Colon (tissue), 2 donors: Measurements from ENCODE around the gene JAKMIP2.

ENCODE experiments used
- FAIRE-seq: peaks from 2 replicates; lab custom pipeline; 2012; peaks lifted over from hg19 to GRCh38; lab: Jason Lieb, UNC
- donor health status: control.
- donor health status: control.

The JAKMIP2 gene

GRCh38 chr5:147788023-147788422, 5.5 kb upstream of the JAKMIP2 start:
- no peak for FAIRE-seq

- FAIRE-seq = no peak
Observed at GRCh38 chr5:147786142-147786541, 3.6 kb upstream of the JAKMIP2 start.

GRCh38 chr5:147784146-147784987, 1.8 kb upstream of the JAKMIP2 start:
- FAIRE-seq = no peak

- FAIRE-seq = no peak
Observed at GRCh38 chr5:147780924-147781573, 1.5 kb downstream of the JAKMIP2 start.

- no peak for FAIRE-seq
Observed at GRCh38 chr5:147779694-147780093, 2.8 kb downstream of the JAKMIP2 start.

GRCh38 chr5:147776989-147777388, 5.5 kb downstream of the JAKMIP2 start:
- FAIRE-seq = no peak

- FAIRE-seq = no peak
Observed at GRCh38 chr5:147773587-147773986, 8.9 kb downstream of the JAKMIP2 start.

GRCh38 chr5:147773139-147773538, 9.4 kb downstream of the JAKMIP2 start:
- no peak for FAIRE-seq

GRCh38 chr5:147767048-147767447, 15.5 kb downstream of the JAKMIP2 start:
- FAIRE-seq = no peak

- no peak for FAIRE-seq
Observed at GRCh38 chr5:147763791-147764525, 18.6 kb downstream of the JAKMIP2 start.

- FAIRE-seq = no peak
Observed at GRCh38 chr5:147760086-147760875, 22.2 kb downstream of the JAKMIP2 start.

- FAIRE-seq = no peak
Observed at GRCh38 chr5:147759441-147759840, 23.1 kb downstream of the JAKMIP2 start.

GRCh38 chr5:147756566-147756965, 26.0 kb downstream of the JAKMIP2 start:
- no peak for FAIRE-seq

GRCh38 chr5:147754372-147755122, 28.0 kb downstream of the JAKMIP2 start:
- FAIRE-seq = no peak

- FAIRE-seq = no peak
Observed at GRCh38 chr5:147753765-147754164, 28.8 kb downstream of the JAKMIP2 start.

- FAIRE-seq = no peak
Observed at GRCh38 chr5:147752666-147753290, 29.8 kb downstream of the JAKMIP2 start.

GRCh38 chr5:147752033-147752432, 30.5 kb downstream of the JAKMIP2 start:
- FAIRE-seq = no peak

GRCh38 chr5:147751156-147751830, 31.2 kb downstream of the JAKMIP2 start:
- FAIRE-seq = no peak

- no peak for FAIRE-seq
Observed at GRCh38 chr5:147750065-147750464, 32.5 kb downstream of the JAKMIP2 start.

- no peak for FAIRE-seq
Observed at GRCh38 chr5:147748590-147748989, 33.9 kb downstream of the JAKMIP2 start.
